DMS53 (cell line): ENCODE data around the gene SAPCD2.

Source experiments
- DNase-seq: peaks from one replicate; lab custom pipeline; 2025; lab: John Stamatoyannopoulos, UW

SAPCD2 gene

GRCh38 chr9:137031904-137032640 is 38.3 kb downstream of the SAPCD2 start, which contains the start of gene FUT7:
Gene FUT7, minus strand, starts transcription at chr9:137032088. Its CDS starts 97 bp downstream, at chr9:137031991.
- DNase-seq = no peak

- no peak for DNase-seq
Observed at GRCh38 chr9:137030538-137031527, 39.5 kb downstream of the SAPCD2 start.

- no peak for DNase-seq
Observed at GRCh38 chr9:137030006-137030405, 40.4 kb downstream of the SAPCD2 start.

GRCh38 chr9:137029058-137029936 is 41.1 kb downstream of the SAPCD2 start:
- DNase-seq = peak; percentile 82

GRCh38 chr9:137028263-137029057 is 41.9 kb downstream of the SAPCD2 start:
- peak; percentile 93 for DNase-seq

- peak; percentile 79 for DNase-seq
Observed at GRCh38 chr9:137027369-137028262, 42.7 kb downstream of the SAPCD2 start, which contains the start of gene ABCA2. Gene ABCA2, minus strand, starts transcription at chr9:137028237. Its CDS starts 97 bp downstream, at chr9:137028140.

- DNase-seq = no peak
Observed at GRCh38 chr9:137026828-137027227, 43.5 kb downstream of the SAPCD2 start.

- DNase-seq = no peak
Observed at GRCh38 chr9:137026384-137026783, 44.0 kb downstream of the SAPCD2 start.

- DNase-seq = peak; percentile 97
Observed at GRCh38 chr9:137025517-137025966, 44.8 kb downstream of the SAPCD2 start.

- DNase-seq = no peak
Observed at GRCh38 chr9:137023583-137023991, 46.8 kb downstream of the SAPCD2 start.

- DNase-seq = no peak
Observed at GRCh38 chr9:137023157-137023556, 47.2 kb downstream of the SAPCD2 start.

GRCh38 chr9:137022662-137023008 is 47.7 kb downstream of the SAPCD2 start:
- DNase-seq = no peak

- DNase-seq = peak; percentile 87
Observed at GRCh38 chr9:137021979-137022661, 48.2 kb downstream of the SAPCD2 start.

GRCh38 chr9:137021568-137021978 is 48.8 kb downstream of the SAPCD2 start:
- DNase-seq = no peak

- DNase-seq = no peak
Observed at GRCh38 chr9:137020771-137021567, 49.4 kb downstream of the SAPCD2 start.

GRCh38 chr9:137019891-137020683 is 50.3 kb downstream of the SAPCD2 start:
- no peak for DNase-seq

- no peak for DNase-seq
Observed at GRCh38 chr9:137018761-137019559, 51.4 kb downstream of the SAPCD2 start.
